MM.1S (cell line): Measurements from ENCODE around the gene RPS15A.
"Not testable (repeated sequence)": the region's sequence is repeated elsewhere in the genome, so short reads cannot be mapped to it uniquely, and the experiment has no call there.

Experiments used
- CTCF ChIP-seq: fragments of 300-600 bp; sonication (generic); IDR thresholded peaks from 2 replicates; pipeline ENCODE4 v1.5.1; 2016; ENCODE audit warnings: antibody characterized with exemption, low read length, mixed read lengths
- EZH2 ChIP-seq: fragments of 300-600 bp; sonication (generic); optimal IDR thresholded peaks from 2 replicates; pipeline ENCODE3; 2017; ENCODE audit warnings: low read depth, mild to moderate bottlenecking, antibody characterized with exemption, low read length, mixed read lengths

GRCh38 chr16:18762713-18763112 is 27.4 kb downstream of the RPS15A start:
- TF ChIP-seq CTCF, EZH2: not testable (repeated sequence)
